GM19324 (cell line): ENCODE measurements around the gene SH3PXD2A.

Source experiments
- ATAC-seq: cut with Tn5 transposase; IDR thresholded peaks from one replicate; pipeline ENCODE4 v1.9.1; 2021; ENCODE audit warnings: mild to moderate bottlenecking, moderate library complexity; ENCODE audit not compliant: unreplicated experiment, low FRiP score

SH3PXD2A gene

GRCh38 chr10:103836273-103836672 lies 19.1 kb downstream of the SH3PXD2A start:
- no peak for ATAC-seq

- no peak for ATAC-seq
These were observed 20.0 kb downstream of the SH3PXD2A start for GRCh38 chr10:103835096-103836050.

- ATAC-seq, result no peak
These were observed 20.8 kb downstream of the SH3PXD2A start for GRCh38 chr10:103834436-103835095.

DNA sequence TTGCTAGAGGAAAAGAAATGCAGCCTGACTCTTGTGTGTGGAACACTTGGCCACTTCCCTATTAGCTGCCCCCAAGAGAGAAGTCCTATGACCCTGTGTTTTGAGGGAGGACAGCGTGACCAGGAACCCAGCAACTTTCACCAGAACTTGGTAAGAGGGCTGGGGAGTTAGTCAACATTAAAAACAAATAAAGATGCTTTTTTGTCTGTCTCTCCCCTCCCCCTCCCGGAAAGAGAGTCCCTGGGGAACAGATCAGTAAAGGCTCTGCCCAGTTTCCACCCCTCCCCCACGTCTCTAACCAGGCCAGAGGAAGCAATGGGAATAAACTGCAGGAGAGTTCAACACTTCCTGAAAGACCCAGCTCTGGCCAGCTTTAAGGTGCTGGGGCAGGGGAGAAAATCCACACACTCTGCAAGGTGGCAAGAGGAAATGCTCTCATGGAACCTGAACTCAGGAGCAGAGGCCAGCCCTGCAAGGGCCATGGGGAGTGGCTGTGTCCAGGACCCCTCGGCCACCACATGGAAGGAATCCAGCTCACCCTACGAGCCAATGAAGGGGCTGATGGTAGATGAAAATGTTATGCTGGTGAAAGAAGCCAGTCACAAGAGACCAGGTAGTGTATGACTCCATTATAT lies 21.5 kb downstream of the SH3PXD2A start:
- no peak for ATAC-seq

DNA sequence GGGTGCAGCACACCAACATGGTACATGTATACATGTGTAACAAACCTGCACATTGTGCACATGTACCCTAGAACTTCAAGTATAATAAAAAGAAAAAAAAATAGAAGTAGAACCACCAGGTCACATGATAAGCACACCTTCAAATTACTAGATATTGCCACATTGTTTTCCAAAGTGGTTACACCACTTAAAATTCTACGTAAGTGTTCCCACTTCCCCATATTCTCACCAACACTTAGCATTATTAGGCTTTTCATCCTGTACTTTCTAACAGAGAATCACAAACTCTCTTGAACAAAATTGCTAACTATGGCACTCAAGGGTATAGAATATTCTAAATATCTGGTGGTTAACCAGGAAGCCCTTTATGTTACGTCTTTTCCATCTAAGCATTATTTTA lies 22.6 kb downstream of the SH3PXD2A start:
- no peak for ATAC-seq

DNA sequence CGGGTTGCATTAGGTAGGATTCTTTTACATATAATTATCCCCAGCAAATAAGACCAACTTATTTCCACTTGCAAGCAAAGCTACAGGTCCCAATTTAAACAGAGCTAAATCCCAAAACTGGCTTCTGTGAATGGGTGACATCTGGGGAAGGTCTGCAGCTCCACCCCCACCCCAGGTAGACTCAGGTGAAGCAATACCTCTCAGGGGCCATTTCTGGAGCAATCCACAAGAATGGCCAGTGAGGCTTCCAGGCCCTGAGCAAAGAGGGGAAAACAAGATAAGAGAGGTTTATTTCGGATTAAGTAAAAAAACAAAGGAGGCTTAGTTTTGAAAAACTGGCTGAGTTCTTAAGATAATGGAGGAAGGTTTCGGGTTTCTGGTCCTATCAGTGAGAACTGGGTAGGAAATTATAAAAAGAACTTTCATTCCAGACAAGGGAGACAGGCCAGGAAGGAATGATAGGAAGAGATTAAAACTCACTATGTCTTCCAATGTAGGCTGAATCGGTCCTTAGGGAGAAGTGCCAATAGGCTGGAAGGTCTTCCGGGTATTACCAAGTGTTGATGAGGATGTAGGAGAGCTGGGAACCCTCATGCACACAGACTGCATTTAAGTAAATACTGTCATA lies 25.4 kb downstream of the SH3PXD2A start:
- ATAC-seq, result no peak

DNA sequence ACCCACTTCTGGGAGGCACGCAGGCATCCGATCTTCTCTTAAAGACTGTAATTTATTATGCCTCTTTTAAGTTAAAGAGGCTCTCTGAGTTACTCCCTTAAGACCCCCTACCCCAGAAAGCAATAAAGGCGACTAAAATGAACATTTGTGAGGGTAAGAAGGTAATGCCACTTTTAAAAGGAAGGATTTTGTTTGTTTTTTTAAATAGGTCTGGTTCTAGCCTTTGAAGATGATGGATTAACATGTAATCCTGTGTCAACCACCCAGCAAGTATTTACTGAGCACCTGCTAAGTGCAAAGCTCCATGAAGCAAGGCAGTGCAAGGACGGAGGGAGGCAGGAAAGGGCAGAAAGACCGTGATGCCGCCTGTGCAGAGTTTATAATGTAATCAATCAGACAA lies 26.1 kb downstream of the SH3PXD2A start:
- ATAC-seq, result no peak

DNA sequence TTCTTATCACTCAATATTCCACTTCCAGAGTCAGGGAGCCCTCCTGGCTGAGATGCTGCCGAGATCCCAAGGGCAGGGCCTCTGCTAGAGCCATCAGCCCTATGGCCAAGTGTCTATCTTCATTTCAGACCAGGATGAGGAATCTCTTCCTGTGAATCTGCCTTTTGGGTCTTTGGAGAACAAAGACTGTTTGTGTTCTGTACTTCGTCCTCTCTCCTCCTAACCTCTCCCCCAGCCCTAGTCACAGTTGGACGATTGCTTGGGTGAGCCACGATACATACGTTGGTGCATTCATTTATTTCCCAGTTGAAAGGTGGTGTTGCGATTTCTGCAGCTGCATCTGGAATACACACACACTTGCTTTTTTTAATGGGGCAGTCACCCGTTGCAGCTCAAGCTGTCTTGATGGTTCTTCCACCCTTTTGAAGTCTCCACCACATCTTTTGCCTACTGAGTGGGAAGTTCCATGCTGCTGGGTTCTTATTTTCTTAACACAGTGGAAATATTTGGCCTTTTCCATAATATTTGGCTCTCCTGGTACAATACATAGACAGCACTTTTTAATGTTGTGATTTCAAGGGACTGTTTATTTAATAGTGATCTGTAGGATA lies 26.7 kb downstream of the SH3PXD2A start:
- ATAC-seq, result no peak

- ATAC-seq, result no peak
These were observed 27.3 kb downstream of the SH3PXD2A start for GRCh38 chr10:103828107-103828506.

- no peak for ATAC-seq
These were observed 28.5 kb downstream of the SH3PXD2A start for GRCh38 chr10:103826885-103827284.

DNA sequence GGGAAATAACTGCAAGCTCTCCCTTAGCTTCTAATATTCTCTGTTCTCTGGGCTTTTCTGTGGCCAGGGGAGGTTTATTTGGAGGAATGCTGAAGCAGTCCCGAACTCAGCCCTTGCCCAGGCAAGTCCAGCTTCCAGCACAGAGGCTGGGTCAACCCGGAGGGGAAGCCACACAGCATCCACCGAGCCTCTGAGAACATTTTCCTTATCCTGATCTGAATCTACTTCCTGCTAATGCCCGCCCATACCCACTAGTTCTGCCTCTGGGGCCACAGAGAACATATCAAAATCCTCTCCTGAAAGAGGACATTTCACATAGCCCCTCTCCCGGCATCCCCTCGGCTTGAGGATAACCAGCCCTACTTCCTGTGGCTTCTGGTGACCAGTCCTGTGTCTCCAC lies 31.1 kb downstream of the SH3PXD2A start:
- no peak for ATAC-seq

DNA sequence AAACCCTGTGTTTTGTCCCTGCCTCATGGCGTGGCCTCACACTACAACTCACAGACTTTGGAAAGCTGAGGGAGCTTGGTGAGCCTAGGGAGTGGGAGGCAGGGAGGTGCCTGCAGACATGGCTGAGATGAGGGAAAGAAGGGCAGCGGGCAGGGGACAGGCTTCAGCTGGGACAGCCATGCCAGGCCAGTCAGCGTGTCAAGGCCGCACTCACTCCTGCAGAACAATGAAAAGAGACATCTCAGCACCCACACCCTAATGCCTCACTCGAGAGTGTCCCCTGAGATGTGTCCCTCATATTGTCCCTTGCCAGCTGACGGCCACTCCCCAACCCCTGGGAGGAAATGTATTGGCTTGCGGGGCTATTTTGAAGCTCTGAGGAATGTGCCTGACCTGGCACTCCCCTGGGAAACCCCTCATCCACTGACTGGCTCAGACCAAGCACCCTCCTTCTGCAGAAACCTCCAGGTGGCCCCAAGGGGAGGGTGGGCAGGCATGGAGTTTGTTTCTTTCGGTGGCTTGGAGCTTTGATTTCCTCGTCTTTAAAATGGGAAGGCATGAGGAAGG lies 31.6 kb downstream of the SH3PXD2A start:
- ATAC-seq, result no peak

DNA sequence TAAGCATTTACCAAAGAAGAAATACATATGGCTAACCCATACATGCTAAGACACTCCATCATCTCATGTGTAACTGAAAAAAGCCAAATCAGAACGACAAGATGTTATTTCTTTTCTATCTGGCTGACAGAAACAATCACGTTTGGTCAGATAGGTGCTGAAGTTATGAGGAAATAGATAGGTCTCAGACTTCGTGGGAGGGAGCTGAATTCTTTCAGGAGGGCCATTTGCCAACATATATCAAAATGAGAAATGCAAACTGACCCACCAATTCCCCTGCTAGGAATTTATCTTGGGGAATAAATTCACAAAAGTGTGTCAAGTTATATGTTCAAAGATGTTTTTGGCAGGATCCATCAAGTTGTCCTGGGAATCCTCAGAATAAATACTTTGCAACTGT lies 32.6 kb downstream of the SH3PXD2A start:
- ATAC-seq, result no peak

DNA sequence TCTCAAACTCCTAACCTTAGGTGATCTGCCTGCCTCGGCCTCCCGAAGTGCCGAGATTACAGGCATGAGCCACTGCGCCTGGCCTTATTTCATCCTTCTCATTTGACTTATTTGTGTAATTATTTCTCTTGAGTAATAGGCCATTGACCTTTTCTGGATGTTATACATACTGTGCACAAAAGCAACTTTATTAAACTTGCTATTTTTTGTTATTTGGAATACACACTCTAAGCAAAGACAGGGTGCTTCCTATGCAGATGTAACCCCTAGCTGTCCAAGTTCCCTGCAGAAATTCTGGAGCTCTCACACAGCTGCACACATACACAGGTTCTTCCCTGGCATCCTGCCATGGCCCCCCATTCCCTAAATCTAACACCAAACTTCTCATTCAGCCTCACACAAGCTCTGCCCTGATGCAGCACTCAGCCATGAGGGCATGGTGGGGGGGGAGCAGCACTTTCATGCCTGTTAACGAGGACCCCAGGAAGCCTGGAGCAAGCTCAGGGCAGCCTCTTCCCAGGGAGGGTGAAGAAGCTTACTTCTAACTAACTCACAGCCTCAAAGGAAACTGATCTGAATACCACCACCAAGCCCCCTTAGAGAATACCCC lies 33.2 kb downstream of the SH3PXD2A start:
- no peak for ATAC-seq

DNA sequence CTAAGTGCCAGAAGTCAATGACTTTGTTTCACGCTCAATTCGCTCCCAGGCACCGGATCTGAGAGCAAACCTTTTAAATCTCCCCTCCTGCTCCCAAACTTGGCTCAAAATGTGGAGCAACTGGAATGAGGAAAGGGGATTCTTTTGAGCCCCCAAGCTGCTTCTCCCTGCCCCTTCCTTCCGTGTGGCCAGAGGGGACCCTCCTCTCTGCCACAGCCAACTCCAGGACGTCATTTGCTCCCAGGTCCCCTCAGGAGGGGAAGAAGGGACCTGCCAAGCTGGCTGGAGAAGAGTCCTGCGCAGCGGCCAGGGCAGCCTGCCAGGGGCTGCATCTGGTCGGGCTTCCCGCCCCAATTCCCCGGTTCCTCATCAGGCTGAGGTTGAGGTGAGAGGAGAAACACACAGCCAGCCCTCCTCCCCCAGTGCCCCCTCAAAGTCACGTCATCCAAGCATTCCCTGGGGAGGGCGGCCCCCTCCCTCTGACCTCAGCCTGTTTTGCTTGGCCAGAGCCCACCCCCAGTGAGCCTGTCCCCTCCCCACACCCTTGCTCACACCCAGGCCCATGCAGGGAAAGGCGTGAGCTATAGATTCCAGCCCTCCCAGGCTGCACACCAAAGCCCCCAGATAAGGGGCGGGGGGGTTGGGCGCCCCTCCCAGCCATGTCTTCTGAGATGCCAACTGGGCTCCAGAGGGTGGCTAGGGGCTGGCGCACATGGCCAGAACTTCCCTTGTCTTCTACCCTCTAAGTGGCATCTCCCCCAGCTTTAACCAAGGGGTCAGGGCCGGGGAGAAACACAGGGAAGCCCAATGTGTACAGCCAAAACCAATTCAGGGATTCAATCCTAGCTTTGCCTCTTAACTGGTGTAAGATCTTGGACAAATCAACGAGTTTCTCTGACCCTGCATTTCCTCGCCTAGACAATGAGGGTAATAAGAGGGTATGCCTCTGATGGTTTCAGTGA lies 35.0 kb downstream of the SH3PXD2A start:
- ATAC-seq, result no peak

GRCh38 chr10:103819493-103819892 lies 35.9 kb downstream of the SH3PXD2A start:
- ATAC-seq, result no peak

GRCh38 chr10:103818765-103819374 lies 36.5 kb downstream of the SH3PXD2A start:
- no peak for ATAC-seq

DNA sequence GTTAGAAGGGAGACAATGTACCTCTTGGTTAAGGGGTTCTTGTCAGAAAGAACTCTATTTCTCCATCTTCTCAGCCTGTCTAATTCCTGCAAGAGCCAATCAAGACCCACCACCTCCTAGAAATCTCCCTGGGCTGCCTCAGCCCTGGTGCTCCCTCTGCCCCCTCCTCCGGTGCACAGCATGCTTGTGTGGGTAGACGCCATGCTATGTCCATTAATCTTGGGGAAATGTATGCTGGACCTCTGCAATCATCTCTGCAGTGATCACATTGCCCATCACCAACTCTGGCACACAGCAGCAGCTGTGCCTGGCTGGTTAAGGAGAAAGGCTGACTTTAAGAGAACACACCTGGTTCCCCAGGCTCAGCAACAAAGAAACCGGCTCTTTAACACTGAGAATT lies 37.3 kb downstream of the SH3PXD2A start:
- no peak for ATAC-seq
